HepG2 (cell line): ENCODE data around the gene MEGF10. TPM values are rescaled to one million over a fixed set of nuclear protein-coding genes. Genes with fewer than 3 reads are reported as not detected.

Experiments used
- ATAC-seq: fragments of 200-7000 bp; cut with Tn5 transposase; 3 replicates; pipeline ENCODE4 v1.9.1; 2020; ENCODE audit warnings: mild to moderate bottlenecking, moderate library complexity
- BruUV-seq: library from RNA; stranded (reverse); fragments of 400-500 nt; replicated peaks from 2 replicates; lab custom pipeline; 2021; lab: Mats Ljungman, UMichigan
- CTCF ChIA-PET: fragments of 300-600 bp; formaldehyde crosslinking; extraction: SDS; loops from one replicate; lab custom pipeline; 2021; ENCODE audit warnings: low total read pairs, inconsistent platforms, low intra/inter-chr PET ratio; lab: Yijun Ruan, JAX
- POLR2A ChIA-PET: fragments of 350-600 bp; sonication (Branson Sonifier 250); formaldehyde crosslinking; loops from one replicate; lab custom pipeline; 2020; ENCODE audit warnings: antibody characterized with exemption, inconsistent platforms; lab: Yijun Ruan, JAX
- DNase-seq: peaks from one replicate; pipeline ENCODE4 v3.0.0-alpha.2; 2015; ENCODE audit warnings: low spot score
- FAIRE-seq: peaks from 3 replicates; lab custom pipeline; 2011; peaks lifted over from hg19 to GRCh38; lab: Jason Lieb, UNC
- H2AFZ ChIP-seq: one replicate; pipeline ENCODE4 v1.6.1; 2011; ENCODE audit warnings: low read length, inconsistent platforms
- H3K27ac ChIP-seq: fragments of 300-600 bp; 3 replicates; pipeline ENCODE4 v1.8.0; 2011; ENCODE audit warnings: mixed run types, mild to moderate bottlenecking, mixed read lengths, low read length, inconsistent platforms; ENCODE audit not compliant: insufficient read depth; ENCODE audit errors: extremely low read length
- H3K27me3 ChIP-seq, 2 experiments: fragments of 200-600 bp in 1 of 2; 2 replicates in 1 of 2; 3 replicates in 1 of 2; pipeline versions ENCODE4 v1.6.0 to v1.8.0; 2011; ENCODE audit warnings: low read length in 2 of 2, mild to moderate bottlenecking in 2 of 2, moderate library complexity in 2 of 2, inconsistent platforms in 1 of 2; ENCODE audit not compliant: insufficient read depth in 2 of 2, control insufficient read depth in 1 of 2
- H3K36me3 ChIP-seq, 2 experiments: fragments of 200-600 bp in 1 of 2; replicated peaks in 1 of 2; 2 replicates in 1 of 2; 3 replicates in 1 of 2; pipeline versions ENCODE4 v1.5.1 to v1.8.0; 2011; ENCODE audit warnings: low read length in 2 of 2, inconsistent platforms in 1 of 2; ENCODE audit not compliant: insufficient read depth in 2 of 2, control insufficient read depth in 1 of 2
- H3K4me1 ChIP-seq: 2 replicates; pipeline ENCODE4 v1.5.1; 2012; ENCODE audit warnings: low read length, inconsistent platforms; ENCODE audit not compliant: insufficient read depth
- H3K4me2 ChIP-seq: 2 replicates; pipeline ENCODE4 v1.6.0; 2011; ENCODE audit warnings: low read depth, low read length, inconsistent platforms
- H3K4me3 ChIP-seq, 3 experiments: fragments of 200-600 bp in 1 of 3; sonication (generic), shearing (Covaris generic) in 1 of 3; replicated peaks in 1 of 3; 2 replicates each; pipeline ENCODE4 v1.5.1; 2011 to 2016; ENCODE audit warnings: low read length in 3 of 3, inconsistent platforms in 2 of 3, low read depth in 2 of 3, mild to moderate bottlenecking in 2 of 3, control low read depth in 1 of 3, mixed read lengths in 1 of 3; ENCODE audit not compliant: insufficient read depth in 1 of 3
- H3K79me2 ChIP-seq: one replicate; pipeline ENCODE4 v1.6.1; 2011; ENCODE audit warnings: low read length, inconsistent platforms; ENCODE audit not compliant: insufficient read depth
- H3K9ac ChIP-seq: 2 replicates; pipeline ENCODE4 v1.6.0; 2011; ENCODE audit warnings: mild to moderate bottlenecking, low read depth, low read length, inconsistent platforms; ENCODE audit not compliant: insufficient read depth
- H3K9me3 ChIP-seq: 2 replicates; pipeline ENCODE4 v1.5.1; 2012; ENCODE audit warnings: mild to moderate bottlenecking, low read length
- H4K20me1 ChIP-seq: 2 replicates; pipeline ENCODE4 v1.6.0; 2011; ENCODE audit warnings: inconsistent platforms, mild to moderate bottlenecking, low read length, moderate library complexity; ENCODE audit not compliant: insufficient read depth
- CEBPB ChIP-seq: IDR thresholded peaks from 2 replicates; pipeline ENCODE4 v1.6.1; 2011; ENCODE audit warnings: low read depth, low read length, improper control_type of control experiment, borderline replicate concordance
- KLF9 ChIP-seq: IDR thresholded peaks from 2 replicates; pipeline ENCODE4 v1.6.1; 2016; ENCODE audit warnings: low read depth
- TBP ChIP-seq: sonication (generic); formaldehyde crosslinking; IDR thresholded peaks from 2 replicates; pipeline ENCODE4 v1.5.0; 2020; ENCODE audit warnings: missing genetic modification reagents
- ZSCAN21 ChIP-seq: sonication (generic); formaldehyde crosslinking; IDR thresholded peaks from 2 replicates; pipeline ENCODE4 v1.8.0; 2022; ENCODE audit warnings: mild to moderate bottlenecking, missing genetic modification reagents, moderate library complexity, borderline replicate concordance
- WGBS: methylation state at CpG from one replicate; pipeline ENCODE4 v1.1.6; 2017; ENCODE audit warnings: low lambda C conversion rate; 5-methylcytosine and 5-hydroxymethylcytosine counted together
- in situ Hi-C: cut with HindIII; loops from 2 replicates; pipeline ENCODE4 v1.10.0; 2017; ENCODE audit warnings: low pct_unique_long_range_greater_than_20kb; ENCODE audit not compliant: extremely low pct_ligation_motif_present
- intact Hi-C: fragments of 100-400 bp; cut with micrococcal nuclease; formaldehyde crosslinking; loops from one replicate; pipeline ENCODE4 v1.10.0; 2022; ENCODE audit not compliant: unreplicated experiment
- polyA plus RNA-seq, 8 experiments: library from polyadenylated mRNA; depleted of rRNA in 3 of 8; stranded (reverse) in 7 of 8; unstranded in 1 of 8; fragments of >200 nt; fragmentation: Illumina TruSeq in 4 of 8; extraction: Trizol in 4 of 8; gene quantifications; 2 replicates each; pipeline versions ENCODE4 v1.2.1 to v1.2.3, GENCODE V29; 2011 to 2016; ENCODE audit warnings: low read depth in 4 of 8, missing spikeins in 1 of 8, mixed read lengths in 1 of 8; ENCODE audit not compliant: insufficient read depth in 1 of 8
- total RNA-seq, 5 experiments: library from RNA; depleted of rRNA; stranded (reverse); fragments of >200 nt; fragmentation: Illumina TruSeq; extraction: Trizol; gene quantifications; 2 replicates each; pipeline ENCODE4 v1.2.3, GENCODE V29; 2016; ENCODE audit warnings: low read depth in 1 of 5
- TF ChIP-seq, protein P1 (sequence below): fragments of 450-650 bp; IDR thresholded peaks from 2 replicates; pipeline ENCODE4 v1.6.1; 2016
- TF ChIP-seq, protein P2 (sequence below): sonication (generic); formaldehyde crosslinking; IDR thresholded peaks from 2 replicates; pipeline ENCODE4 v1.4.0; 2020; ENCODE audit warnings: missing genetic modification reagents, low read depth, mild to moderate bottlenecking, borderline replicate concordance

Gene MEGF10
- total and polyA plus RNA-seq, 2 of the 13 experiments (the other 11 are each of a cell fraction or from before 2014, with no cell fraction given) = not detected

DNA sequence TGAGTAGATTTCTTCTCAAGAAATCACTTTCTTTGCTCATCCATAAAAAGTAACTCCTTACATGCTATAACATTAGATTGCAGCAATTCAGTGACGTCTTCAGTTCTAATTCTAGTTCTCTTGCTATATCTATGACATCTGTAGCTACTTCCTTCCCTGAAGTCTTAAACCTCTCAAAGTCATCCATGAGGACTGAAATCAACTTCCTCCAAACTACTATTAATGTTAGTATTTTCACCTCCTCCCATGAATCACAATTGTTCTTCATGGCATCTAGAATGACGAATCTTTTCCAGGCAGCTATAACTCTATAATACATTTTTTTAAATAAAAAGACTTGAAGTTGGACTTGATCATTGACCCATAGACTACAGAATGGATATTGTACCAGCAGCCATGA is 180.6 kb downstream of the MEGF10 start (continued):
- TF ChIP-seq, protein P1, sequence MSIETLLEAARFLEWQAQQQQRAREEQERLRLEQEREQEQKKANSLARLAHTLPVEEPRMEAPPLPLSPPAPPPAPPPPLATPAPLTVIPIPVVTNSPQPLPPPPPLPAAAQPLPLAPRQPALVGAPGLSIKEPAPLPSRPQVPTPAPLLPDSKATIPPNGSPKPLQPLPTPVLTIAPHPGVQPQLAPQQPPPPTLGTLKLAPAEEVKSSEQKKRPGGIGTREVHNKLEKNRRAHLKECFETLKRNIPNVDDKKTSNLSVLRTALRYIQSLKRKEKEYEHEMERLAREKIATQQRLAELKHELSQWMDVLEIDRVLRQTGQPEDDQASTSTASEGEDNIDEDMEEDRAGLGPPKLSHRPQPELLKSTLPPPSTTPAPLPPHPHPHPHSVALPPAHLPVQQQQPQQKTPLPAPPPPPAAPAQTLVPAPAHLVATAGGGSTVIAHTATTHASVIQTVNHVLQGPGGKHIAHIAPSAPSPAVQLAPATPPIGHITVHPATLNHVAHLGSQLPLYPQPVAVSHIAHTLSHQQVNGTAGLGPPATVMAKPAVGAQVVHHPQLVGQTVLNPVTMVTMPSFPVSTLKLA = no peak
- TF ChIP-seq KLF9 (no peak), TBP (CRISPR knock-in tag) (no peak), ZSCAN21 (no peak)

DNA sequence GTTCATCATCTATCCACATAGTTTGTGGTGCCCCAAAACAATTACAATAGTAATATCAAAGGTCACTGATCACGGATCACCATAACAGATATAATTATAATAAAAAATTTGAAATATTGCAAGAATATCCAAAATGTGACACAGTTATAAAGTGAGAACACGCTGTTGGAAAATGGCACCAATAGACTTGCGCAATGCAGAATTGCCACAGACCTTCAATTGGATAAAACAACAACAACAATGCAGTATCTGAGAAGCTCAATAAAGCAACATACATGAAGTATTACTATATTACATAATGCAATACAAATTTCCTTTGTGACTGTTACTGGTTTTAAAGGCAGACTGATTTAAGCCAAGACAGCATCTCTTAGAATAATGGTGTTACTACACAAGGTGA is 182.1 kb downstream of the MEGF10 start:
- TF ChIP-seq, protein P2, sequence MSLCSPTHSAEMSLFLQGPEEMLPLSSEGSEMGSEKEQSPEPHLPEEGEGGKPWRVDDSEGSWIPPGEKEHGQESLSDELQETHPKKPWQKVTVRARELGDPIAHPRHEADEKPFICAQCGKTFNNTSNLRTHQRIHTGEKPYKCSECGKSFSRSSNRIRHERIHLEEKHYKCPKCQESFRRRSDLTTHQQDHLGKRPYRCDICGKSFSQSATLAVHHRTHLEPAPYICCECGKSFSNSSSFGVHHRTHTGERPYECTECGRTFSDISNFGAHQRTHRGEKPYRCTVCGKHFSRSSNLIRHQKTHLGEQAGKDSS (CRISPR knock-in tag) = no peak
- peak; percentile 75 for TF ChIP-seq CEBPB
- no peaks in the 10 kb centered on the region for H3K36me3 ChIP-seq
- no TSS peak for BruUV-seq
- intact Hi-C loops (no loop called here), in situ Hi-C loops (no loop called here)
- no peak overlapping the region for H3K27ac ChIP-seq
- no peaks in the 10 kb centered on the region for H4K20me1 ChIP-seq
- no peak overlapping the region for H3K9ac ChIP-seq
- H3K79me2 ChIP-seq = no peaks in the 10 kb centered on the region
- H3K4me3 ChIP-seq = no peak overlapping the region
- no peak overlapping the region for H3K4me2 ChIP-seq
- no peaks in the 10 kb centered on the region for H3K9me3 ChIP-seq
- ChIA-PET CTCF (no interaction called here), POLR2A (no interaction called here)
- FAIRE-seq = no peak
- H3K27me3 ChIP-seq = no peaks in the 10 kb centered on the region
- no peak for ATAC-seq
- 50% methylated on average over 3 of the region's 3 CpGs for WGBS
- H2AFZ ChIP-seq = no peak overlapping the region
- DNase-seq = no peak
- no peaks in the 10 kb centered on the region for H3K4me1 ChIP-seq
